CD4-positive, CD25-positive, alpha-beta regulatory T cell (primary cell): ENCODE measurements around the gene BOC. TPM values are rescaled to one million over a fixed set of nuclear protein-coding genes. Genes with fewer than 3 reads are reported as not detected.

ENCODE experiments used
- ATAC-seq, 2 donors: fragments of 150-1000 bp; cut with Tn5 transposase; one replicate each; pipeline ENCODE4 v1.10.0; 2021; ENCODE audit warnings: low read depth in 2 of 2, moderate number of reproducible peaks in 2 of 2, moderate library complexity in 1 of 2
- DNase-seq, 3 donors: peaks; one replicate each; pipeline versions ENCODE4 v3.0.0 to v3.0.0-alpha.2; 2012 to 2022; ENCODE audit warnings: mixed read lengths in 1 of 3
- H3K27ac ChIP-seq: one replicate; pipeline ENCODE4 v1.7.0; 2013; ENCODE audit warnings: mild to moderate bottlenecking, low read length; ENCODE audit not compliant: insufficient read depth, poor library complexity, severe bottlenecking
- H3K27me3 ChIP-seq: one replicate; pipeline ENCODE4 v1.7.0; 2013; ENCODE audit warnings: low read length; ENCODE audit not compliant: control insufficient read depth, insufficient read depth
- H3K36me3 ChIP-seq: one replicate; pipeline ENCODE4 v1.7.0; 2013; ENCODE audit warnings: mild to moderate bottlenecking, low read length, moderate library complexity; ENCODE audit not compliant: control insufficient read depth, insufficient read depth
- H3K4me1 ChIP-seq: 2 replicates; pipeline ENCODE4 v1.7.0; 2013; ENCODE audit warnings: mild to moderate bottlenecking, low read length; ENCODE audit not compliant: insufficient read depth, control insufficient read depth, poor library complexity, severe bottlenecking
- H3K4me3 ChIP-seq: one replicate; pipeline ENCODE4 v1.7.0; 2013; ENCODE audit warnings: low read depth, mild to moderate bottlenecking, low read length, moderate library complexity
- H3K9me3 ChIP-seq, 2 experiments: 1 replicate in 1 of 2; 2 replicates in 1 of 2; pipeline ENCODE4 v1.7.0; 2013; ENCODE audit warnings: low read length in 2 of 2, mild to moderate bottlenecking in 1 of 2, moderate library complexity in 1 of 2; ENCODE audit not compliant: control insufficient read depth in 2 of 2
- H3K27ac Mint-ChIP-seq, 3 donors: one replicate each; pipeline ENCODE4 v1.8.0; 2020 to 2022; ENCODE audit warnings: mild to moderate bottlenecking in 3 of 3, mixed read lengths in 3 of 3, moderate library complexity in 2 of 3
- H3K27me3 Mint-ChIP-seq: one replicate; pipeline ENCODE4 v1.8.0; 2022; ENCODE audit warnings: mild to moderate bottlenecking, mixed read lengths
- H3K36me3 Mint-ChIP-seq: one replicate; pipeline ENCODE4 v1.8.0; 2020; ENCODE audit warnings: mixed read lengths
- H3K4me1 Mint-ChIP-seq, 4 donors: one replicate each; pipeline ENCODE4 v1.8.0; 2020 to 2022; ENCODE audit warnings: mixed read lengths in 4 of 4, mild to moderate bottlenecking in 1 of 4
- H3K4me3 Mint-ChIP-seq, 4 donors: one replicate each; pipeline ENCODE4 v1.8.0; 2020 to 2022; ENCODE audit warnings: mild to moderate bottlenecking in 4 of 4, mixed read lengths in 4 of 4, moderate library complexity in 3 of 4
- H3K9me3 Mint-ChIP-seq, 7 donors: one replicate each; pipeline ENCODE4 v1.8.0; 2020 to 2022; ENCODE audit warnings: mixed read lengths in 7 of 7, mild to moderate bottlenecking in 3 of 7, moderate library complexity in 2 of 7
- polyA plus RNA-seq, 4 donors: library from polyadenylated mRNA; unstranded; fragments of 300-500 nt; fragmentation: Illumina TruSeq; gene quantifications; one replicate each; pipeline ENCODE4 v1.2.3, GENCODE V29; 2021
- total RNA-seq: library from RNA; stranded (reverse); gene quantifications from one replicate; pipeline ENCODE4 v1.2.3, GENCODE V29; 2022

The BOC gene
- total and polyA plus RNA-seq, 5 donors from 2014 or later: not detected

- no peak overlapping the region for H3K4me3 Mint-ChIP-seq
- H3K4me1 Mint-ChIP-seq: no peaks in the 10 kb centered on the region
- Histone ChIP-seq H3K27ac (no peak overlapping the region), H3K4me1 (no peaks in the 10 kb centered on the region), H3K4me3 (no peak overlapping the region), H3K27me3 (peaks cover 3% of the 10 kb centered on the region), H3K9me3 (no peaks in the 10 kb centered on the region), H3K36me3 (no peaks in the 10 kb centered on the region)
- peaks cover 0 to 3% (median 0%) of the 10 kb centered on the region in 7 donors for H3K9me3 Mint-ChIP-seq
- peaks cover 27% of the 10 kb centered on the region for H3K27me3 Mint-ChIP-seq
- no peak for DNase-seq
- no peak overlapping the region for H3K27ac Mint-ChIP-seq
- no peak for ATAC-seq
- no peaks in the 10 kb centered on the region for H3K36me3 Mint-ChIP-seq
These were observed 51.7 kb downstream of the BOC start for GRCh38 chr3:113263020-113263419.

GRCh38 chr3:113263778-113264177, 52.4 kb downstream of the BOC start:
- Histone ChIP-seq H3K4me1 (no peaks in the 10 kb centered on the region), H3K9me3 (no peaks in the 10 kb centered on the region), H3K27ac (no peak overlapping the region), H3K36me3 (no peaks in the 10 kb centered on the region), H3K4me3 (no peak overlapping the region), H3K27me3 (peaks cover 3% of the 10 kb centered on the region)
- Mint-ChIP-seq H3K4me1 (no peaks in the 10 kb centered on the region), H3K27me3 (peaks cover 32% of the 10 kb centered on the region), H3K4me3 (no peak overlapping the region), H3K36me3 (no peaks in the 10 kb centered on the region), H3K9me3 (peaks cover 0 to 2% (median 0%) of the 10 kb centered on the region in 7 donors), H3K27ac (no peak overlapping the region)
- no peak for ATAC-seq
- no peak for DNase-seq

- Mint-ChIP-seq H3K4me1 (no peaks in the 10 kb centered on the region), H3K27ac (no peak overlapping the region), H3K4me3 (no peak overlapping the region), H3K36me3 (no peaks in the 10 kb centered on the region), H3K27me3 (peaks cover 25% of the 10 kb centered on the region), H3K9me3 (peaks cover 0 to 2% (median 0%) of the 10 kb centered on the region in 7 donors)
- Histone ChIP-seq H3K4me3 (no peak overlapping the region), H3K4me1 (no peaks in the 10 kb centered on the region), H3K27ac (no peak overlapping the region), H3K36me3 (no peaks in the 10 kb centered on the region), H3K27me3 (peaks cover 2% of the 10 kb centered on the region), H3K9me3 (no peaks in the 10 kb centered on the region)
- DNase-seq: no peak
- no peak for ATAC-seq
These were observed 53.1 kb downstream of the BOC start for GRCh38 chr3:113264283-113265131.

- Mint-ChIP-seq H3K9me3 (peaks cover 0 to 2% (median 0%) of the 10 kb centered on the region in 7 donors), H3K27ac (no peak overlapping the region), H3K36me3 (no peaks in the 10 kb centered on the region), H3K4me3 (no peak overlapping the region), H3K27me3 (peaks cover 25% of the 10 kb centered on the region), H3K4me1 (no peaks in the 10 kb centered on the region)
- no peaks in the 10 kb centered on the region for H3K9me3 ChIP-seq
- ATAC-seq (no peak), DNase-seq (no peak)
- no peaks in the 10 kb centered on the region for H3K27me3 ChIP-seq
- no peak overlapping the region for H3K4me3 ChIP-seq
- no peaks in the 10 kb centered on the region for H3K4me1 ChIP-seq
- no peak overlapping the region for H3K27ac ChIP-seq
- H3K36me3 ChIP-seq: no peaks in the 10 kb centered on the region
These were observed 53.9 kb downstream of the BOC start for GRCh38 chr3:113265231-113265630.

GRCh38 chr3:113266738-113267137, 55.4 kb downstream of the BOC start:
- no peaks in the 10 kb centered on the region for H3K36me3 Mint-ChIP-seq
- DNase-seq (no peak), ATAC-seq (no peak)
- peaks cover 0 to under 1% (median 0%) of the 10 kb centered on the region in 7 donors for H3K9me3 Mint-ChIP-seq
- Histone ChIP-seq H3K4me1 (no peaks in the 10 kb centered on the region), H3K27ac (no peak overlapping the region), H3K4me3 (no peak overlapping the region), H3K9me3 (no peaks in the 10 kb centered on the region), H3K36me3 (no peaks in the 10 kb centered on the region), H3K27me3 (no peaks in the 10 kb centered on the region)
- H3K27ac Mint-ChIP-seq: no peak overlapping the region
- H3K27me3 Mint-ChIP-seq: peaks cover 19% of the 10 kb centered on the region
- no peaks in the 10 kb centered on the region for H3K4me1 Mint-ChIP-seq
- no peak overlapping the region for H3K4me3 Mint-ChIP-seq

- Histone ChIP-seq H3K36me3 (no peaks in the 10 kb centered on the region), H3K9me3 (no peaks in the 10 kb centered on the region), H3K4me3 (no peak overlapping the region), H3K27me3 (no peaks in the 10 kb centered on the region), H3K27ac (no peak overlapping the region), H3K4me1 (no peaks in the 10 kb centered on the region)
- H3K4me3 Mint-ChIP-seq: no peak overlapping the region
- ATAC-seq (no peak), DNase-seq (no peak)
- no peaks in the 10 kb centered on the region for H3K4me1 Mint-ChIP-seq
- H3K27me3 Mint-ChIP-seq: peaks cover 16% of the 10 kb centered on the region
- no peak overlapping the region for H3K27ac Mint-ChIP-seq
- no peaks in the 10 kb centered on the region for H3K36me3 Mint-ChIP-seq
- no peaks in the 10 kb centered on the region for H3K9me3 Mint-ChIP-seq
These were observed 57.0 kb downstream of the BOC start for GRCh38 chr3:113268311-113268710.

- no peak overlapping the region for H3K4me3 ChIP-seq
- H3K4me1 ChIP-seq: no peaks in the 10 kb centered on the region
- ATAC-seq (no peak), DNase-seq (no peak)
- Mint-ChIP-seq H3K9me3 (no peaks in the 10 kb centered on the region), H3K36me3 (no peaks in the 10 kb centered on the region), H3K4me3 (no peak overlapping the region), H3K27me3 (peaks cover 12% of the 10 kb centered on the region), H3K4me1 (no peaks in the 10 kb centered on the region), H3K27ac (no peak overlapping the region)
- H3K36me3 ChIP-seq: no peaks in the 10 kb centered on the region
- no peaks in the 10 kb centered on the region for H3K9me3 ChIP-seq
- no peaks in the 10 kb centered on the region for H3K27me3 ChIP-seq
- no peak overlapping the region for H3K27ac ChIP-seq
These were observed 57.6 kb downstream of the BOC start for GRCh38 chr3:113268942-113269341.

GRCh38 chr3:113269661-113270060, 58.3 kb downstream of the BOC start:
- Mint-ChIP-seq H3K9me3 (no peaks in the 10 kb centered on the region), H3K4me3 (no peak overlapping the region), H3K36me3 (no peaks in the 10 kb centered on the region), H3K27me3 (peaks cover 10% of the 10 kb centered on the region), H3K27ac (no peak overlapping the region), H3K4me1 (no peaks in the 10 kb centered on the region)
- no peak for DNase-seq
- Histone ChIP-seq H3K9me3 (no peaks in the 10 kb centered on the region), H3K27me3 (no peaks in the 10 kb centered on the region), H3K4me1 (no peaks in the 10 kb centered on the region), H3K27ac (no peak overlapping the region), H3K36me3 (no peaks in the 10 kb centered on the region), H3K4me3 (no peak overlapping the region)
- ATAC-seq: no peak
